AG04449 (cell line): ENCODE results near the gene DUOXA2.

Experiments
- CTCF ChIA-PET: fragments of 350-600 bp; formaldehyde crosslinking; extraction: SDS; loops from one replicate; lab custom pipeline; 2021; ENCODE audit warnings: antibody characterized with exemption; lab: Yijun Ruan, JAX
- POLR2A ChIA-PET: fragments of 400-600, 350-600 bp; formaldehyde crosslinking; extraction: SDS; loops from one replicate; lab custom pipeline; 2020; ENCODE audit warnings: antibody characterized with exemption, inconsistent platforms; lab: Yijun Ruan, JAX
- DNase-seq: peaks from one replicate; pipeline ENCODE4 v3.0.0-alpha.2; 2010; ENCODE audit warnings: low read depth, low spot score
- H3K4me3 ChIP-seq: 2 replicates; pipeline ENCODE4 v1.5.1; 2011; ENCODE audit warnings: low read depth, mild to moderate bottlenecking, control low read depth, low read length
- CTCF ChIP-seq: IDR thresholded peaks from one replicate; pipeline ENCODE4 v1.5.1; 2011; ENCODE audit warnings: mild to moderate bottlenecking, moderate library complexity, low read length, control low read depth, inconsistent platforms; ENCODE audit not compliant: insufficient read depth; ENCODE audit errors: missing control alignments

Gene DUOXA2

GRCh38 chr15:45121020-45121419 lies 6.9 kb downstream of the DUOXA2 start:
- H3K4me3 ChIP-seq = no peak overlapping the region
- no peak for TF ChIP-seq CTCF
- ChIA-PET POLR2A (no interaction called here), CTCF (interaction anchor here (0.8 to 8.1 kb wide), 19 partner anchors 9 to 337 kb away, joined by 3 to 129 read pairs (median 5); partner anchors contain the start of genes DUOX1, DUOXA1 and SORD)
- no peak for DNase-seq

- DNase-seq = peak; percentile 51
- H3K4me3 ChIP-seq = no peak overlapping the region
- ChIA-PET CTCF (interaction anchor here (0.8 to 8.1 kb wide), 21 partner anchors 9 to 336 kb away, joined by 3 to 129 read pairs (median 5); partner anchors contain the start of genes DUOX1, DUOXA1 and SORD), POLR2A (no interaction called here)
- TF ChIP-seq CTCF = no peak
These were observed 7.7 kb downstream of the DUOXA2 start for GRCh38 chr15:45121706-45122417.

GRCh38 chr15:45122719-45123118 lies 8.6 kb downstream of the DUOXA2 start:
- ChIA-PET CTCF (interaction anchor here (0.9 to 8.1 kb wide), 12 partner anchors 9 to 88 kb away, joined by 3 to 129 read pairs (median 5); partner anchors contain the start of genes DUOX1, DUOX2, DUOXA1 and DUOXA2), POLR2A (no interaction called here)
- no peak for DNase-seq
- no peak overlapping the region for H3K4me3 ChIP-seq
- no peak for TF ChIP-seq CTCF

- POLR2A ChIA-PET = no interaction called here
- CTCF ChIA-PET = interaction anchor here (0.9 to 8.1 kb wide), 12 partner anchors 10 to 281 kb away, joined by 3 to 129 read pairs (median 4); partner anchors contain the start of genes DUOX1, DUOX2, DUOXA1 and DUOXA2
- TF ChIP-seq CTCF = no peak
- H3K4me3 ChIP-seq = no peak overlapping the region
- no peak for DNase-seq
These were observed 9.3 kb downstream of the DUOXA2 start for GRCh38 chr15:45123397-45123796.

- ChIA-PET POLR2A (no interaction called here), CTCF (interaction anchor here (0.6 to 2.5 kb wide), 25 partner anchors 8 to 331 kb away, joined by 3 to 33 read pairs (median 4); partner anchors contain the start of genes DUOX2 and DUOXA2)
- no peak overlapping the region for H3K4me3 ChIP-seq
- peak; percentile 34 for TF ChIP-seq CTCF
- DNase-seq = no peak
These were observed 12.5 kb downstream of the DUOXA2 start for GRCh38 chr15:45126535-45127158.
